GM19395 (cell line): ENCODE results near the gene ZBP1.

Experiments used
- ATAC-seq: cut with Tn5 transposase; IDR thresholded peaks from one replicate; pipeline ENCODE4 v1.9.1; 2021; ENCODE audit warnings: mild to moderate bottlenecking, moderate library complexity; ENCODE audit not compliant: unreplicated experiment

ZBP1 gene, protein sequence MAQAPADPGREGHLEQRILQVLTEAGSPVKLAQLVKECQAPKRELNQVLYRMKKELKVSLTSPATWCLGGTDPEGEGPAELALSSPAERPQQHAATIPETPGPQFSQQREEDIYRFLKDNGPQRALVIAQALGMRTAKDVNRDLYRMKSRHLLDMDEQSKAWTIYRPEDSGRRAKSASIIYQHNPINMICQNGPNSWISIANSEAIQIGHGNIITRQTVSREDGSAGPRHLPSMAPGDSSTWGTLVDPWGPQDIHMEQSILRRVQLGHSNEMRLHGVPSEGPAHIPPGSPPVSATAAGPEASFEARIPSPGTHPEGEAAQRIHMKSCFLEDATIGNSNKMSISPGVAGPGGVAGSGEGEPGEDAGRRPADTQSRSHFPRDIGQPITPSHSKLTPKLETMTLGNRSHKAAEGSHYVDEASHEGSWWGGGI

DNA sequence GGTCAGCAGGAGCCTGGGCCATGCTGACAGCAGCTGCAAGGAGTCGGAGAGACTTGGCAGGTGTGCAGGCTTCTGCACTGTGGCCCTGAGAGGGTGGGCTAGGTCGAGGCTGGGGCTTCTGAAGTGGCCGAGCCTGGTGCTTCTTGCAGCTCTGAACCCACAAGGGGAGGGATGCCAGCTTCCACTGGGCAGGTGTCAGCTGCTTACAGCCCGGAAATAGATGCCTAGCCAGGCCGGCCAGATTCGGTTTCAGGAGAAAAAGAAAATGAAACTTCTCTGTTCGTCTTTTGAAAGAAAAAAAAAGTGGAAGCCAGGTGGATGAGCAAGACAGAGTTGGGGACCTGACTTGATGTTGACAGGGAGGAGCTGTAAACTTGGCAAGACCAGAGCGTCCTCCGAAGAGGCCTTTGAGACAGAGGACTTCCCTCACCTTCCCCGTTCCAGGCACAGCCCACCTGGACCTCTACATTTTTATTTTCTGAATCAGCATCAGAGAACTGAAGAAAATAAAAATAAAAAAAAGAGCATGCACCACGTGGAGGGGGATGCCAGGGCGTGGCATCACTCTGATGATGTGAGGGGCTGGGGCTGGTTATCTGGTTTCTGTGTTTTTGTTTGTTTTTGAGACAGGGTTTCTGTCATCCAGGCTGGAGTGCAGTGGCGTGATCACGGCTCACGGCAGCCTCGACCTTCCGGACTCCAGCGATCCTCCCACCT lies at the start of gene ZBP1:
ZBP1 (minus strand) TSS at position 153 of the 717 bp plus-strand sequence; CDS start at position 22, 131 bp downstream.
- ATAC-seq = peak; percentile 56

DNA sequence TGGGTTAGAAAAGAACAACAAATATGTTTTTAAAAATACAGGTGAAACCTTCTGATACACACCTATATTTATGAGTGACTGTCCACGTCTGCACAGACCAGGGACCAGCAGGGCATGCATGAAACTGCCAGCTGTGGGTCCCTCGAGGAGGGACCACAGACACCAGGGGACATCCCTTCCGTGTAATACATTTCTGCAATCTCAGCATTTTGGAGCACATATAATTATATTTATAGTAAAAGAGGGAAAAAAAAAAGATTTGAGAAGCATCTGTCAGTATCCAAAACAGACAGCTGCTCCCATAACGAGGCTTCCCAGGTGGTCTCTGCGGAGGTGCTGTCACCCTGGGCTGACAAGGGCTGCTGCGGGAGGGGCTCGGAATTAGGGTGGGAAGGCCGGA lies 49.4 kb upstream of the ZBP1 start:
- no peak for ATAC-seq

DNA sequence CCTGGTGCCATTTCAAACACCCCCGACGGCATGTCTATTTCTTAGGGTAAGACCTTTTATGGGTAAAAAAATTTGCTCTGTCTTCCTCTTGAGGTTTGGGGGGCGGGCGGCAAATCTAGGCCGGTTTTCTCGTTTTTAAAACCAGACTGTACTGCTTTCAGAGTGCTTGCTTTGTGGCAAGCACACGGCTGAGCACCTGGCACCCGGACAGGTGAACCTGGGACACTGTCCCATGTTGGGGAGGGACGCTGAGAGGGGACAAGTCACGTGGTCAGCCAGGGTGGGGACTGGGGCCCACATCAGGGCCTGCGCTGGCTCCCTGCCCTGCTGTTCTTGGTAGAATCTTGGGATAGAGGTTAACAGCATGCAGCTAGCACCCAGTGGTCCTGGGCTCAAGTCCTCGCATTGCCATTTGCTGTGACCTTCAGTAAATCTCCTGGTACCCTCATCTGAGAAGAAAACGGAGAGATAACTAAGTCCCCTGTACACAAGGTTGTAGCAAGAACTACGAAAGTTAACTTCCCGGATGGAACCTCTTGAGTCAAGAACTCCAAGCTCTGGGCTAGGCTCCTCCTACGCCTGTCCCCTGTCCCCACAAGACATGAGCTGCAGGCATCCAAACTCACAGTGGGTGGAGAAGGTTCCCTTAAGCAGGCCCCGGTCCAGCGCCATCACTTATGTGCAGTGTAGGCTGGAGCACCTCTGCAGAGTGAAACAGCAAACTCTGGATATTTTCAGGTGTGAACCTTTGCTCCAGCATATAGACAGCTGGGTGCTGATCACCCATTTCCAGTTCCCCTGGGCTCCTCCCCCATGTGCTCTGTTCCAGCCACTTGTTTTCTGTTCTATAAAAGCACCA lies 47.9 kb upstream of the ZBP1 start:
- ATAC-seq = no peak

DNA sequence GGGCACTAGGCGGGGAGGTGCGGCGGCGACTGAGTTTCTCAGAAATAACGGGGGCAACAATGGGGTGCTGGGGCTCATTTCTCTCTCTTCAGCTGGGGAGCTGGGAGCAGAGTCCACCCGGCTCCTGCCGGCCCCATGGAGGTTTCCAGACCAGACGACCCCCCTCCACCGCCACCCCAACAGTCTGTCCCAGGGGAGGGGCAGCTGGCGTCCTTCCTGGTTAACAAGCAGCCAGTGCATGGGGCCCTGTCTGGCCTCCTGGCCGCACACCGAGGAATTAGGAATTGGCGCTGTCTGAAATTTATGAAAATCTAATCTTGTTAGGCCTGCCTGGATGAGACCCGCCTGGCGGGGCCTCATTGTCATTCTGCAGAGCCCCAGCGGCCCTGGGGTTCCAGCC lies 47.2 kb upstream of the ZBP1 start:
- ATAC-seq = no peak

DNA sequence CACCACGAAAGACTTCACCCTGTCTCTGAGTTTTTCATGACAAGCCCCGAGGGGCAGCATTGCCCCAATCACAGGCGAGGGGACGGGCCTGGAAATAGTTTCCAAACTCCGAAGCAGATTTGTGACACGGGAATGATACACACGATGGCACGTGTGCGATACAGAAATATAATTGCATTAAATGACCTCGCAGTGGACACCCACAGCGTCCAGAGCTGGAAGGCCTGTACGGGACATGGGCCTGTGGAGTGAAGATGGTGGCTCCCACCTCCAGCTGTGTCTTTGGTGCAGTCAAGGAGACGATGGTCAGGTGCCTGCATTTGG lies 46.6 kb upstream of the ZBP1 start:
- ATAC-seq = no peak

DNA sequence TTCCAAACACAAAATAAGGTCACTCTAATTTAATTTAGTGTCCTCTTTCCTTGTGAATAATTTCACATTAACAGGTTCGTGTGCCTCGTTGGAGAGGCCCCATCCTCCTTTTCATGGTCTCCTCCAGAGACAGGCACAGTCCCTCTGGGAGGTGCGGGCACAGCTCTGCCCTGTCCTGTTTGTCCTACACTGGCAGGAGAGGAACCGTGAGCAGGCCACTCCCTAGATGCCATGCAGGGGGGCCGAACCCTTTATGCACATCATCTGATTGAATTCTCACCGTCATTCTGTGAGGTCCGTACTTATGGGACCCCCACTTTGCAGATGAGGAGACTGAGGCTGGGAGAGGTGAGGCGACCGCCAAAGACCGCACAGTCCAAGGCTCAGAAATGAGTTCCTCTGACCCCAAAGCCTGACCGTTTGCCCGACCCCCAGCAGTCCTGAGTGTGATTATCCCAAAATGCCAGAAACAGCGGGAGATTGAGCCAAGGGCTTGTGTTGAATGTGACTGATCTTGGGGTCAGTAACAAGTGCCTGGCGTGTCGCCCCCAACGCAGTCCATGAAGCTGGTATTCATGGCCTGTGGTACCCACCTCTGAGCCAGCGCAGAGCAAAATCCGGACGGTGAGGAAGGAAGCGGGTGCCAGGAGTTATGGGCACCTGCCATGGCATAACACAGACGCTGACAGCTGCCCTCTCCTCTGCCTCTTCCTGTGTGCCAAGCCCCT lies 46.0 kb upstream of the ZBP1 start:
- no peak for ATAC-seq

DNA sequence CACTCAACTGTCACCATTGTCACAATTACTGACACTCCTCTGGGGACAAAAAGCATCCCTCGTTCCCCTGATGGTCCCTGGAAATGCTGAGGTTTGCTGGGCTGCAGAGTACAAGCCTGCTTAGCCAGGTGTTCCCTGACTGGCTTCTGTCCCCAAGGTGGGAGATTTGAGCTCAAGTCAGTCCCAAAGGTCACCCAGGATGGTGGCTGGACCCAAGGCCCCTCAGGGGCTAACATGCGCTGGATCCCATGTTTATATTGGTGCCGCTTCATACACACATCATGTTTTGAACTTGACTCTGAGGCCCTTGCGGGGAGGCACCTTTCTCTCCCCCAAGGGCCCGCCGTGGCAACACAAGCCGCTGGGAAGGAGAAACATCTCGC lies 45.4 kb upstream of the ZBP1 start:
- ATAC-seq = no peak

DNA sequence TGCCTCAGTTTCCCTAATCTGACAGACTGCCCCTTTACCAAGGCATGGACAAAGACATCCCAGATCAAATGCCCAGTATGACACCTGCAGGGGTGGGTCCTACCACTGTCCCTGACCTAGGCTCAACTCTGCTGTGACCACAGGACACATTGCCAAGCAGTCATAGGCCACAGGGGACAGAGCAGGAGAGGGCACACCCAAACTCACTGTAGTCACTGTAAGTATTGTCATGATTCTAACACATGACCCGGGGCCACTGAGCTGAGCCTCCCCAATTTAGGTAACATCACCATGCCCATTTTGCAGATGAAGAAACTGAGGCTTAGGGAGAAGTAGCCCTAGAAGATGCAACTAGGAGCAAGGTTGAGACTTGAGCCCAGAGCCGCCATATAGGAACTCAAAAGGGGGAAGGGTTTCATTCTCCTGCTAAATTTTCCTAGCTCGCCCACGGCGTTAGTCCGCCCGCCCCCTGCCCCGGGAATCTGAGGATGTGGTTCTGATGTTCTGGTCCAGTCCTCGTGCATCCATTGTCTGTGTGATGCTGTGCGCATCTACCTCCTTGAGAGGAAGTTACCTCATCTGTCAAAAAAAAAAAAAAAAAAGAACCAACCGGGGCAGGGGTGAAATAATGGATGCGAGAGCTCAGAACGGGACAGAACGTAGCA lies 44.8 kb upstream of the ZBP1 start:
- ATAC-seq = no peak

DNA sequence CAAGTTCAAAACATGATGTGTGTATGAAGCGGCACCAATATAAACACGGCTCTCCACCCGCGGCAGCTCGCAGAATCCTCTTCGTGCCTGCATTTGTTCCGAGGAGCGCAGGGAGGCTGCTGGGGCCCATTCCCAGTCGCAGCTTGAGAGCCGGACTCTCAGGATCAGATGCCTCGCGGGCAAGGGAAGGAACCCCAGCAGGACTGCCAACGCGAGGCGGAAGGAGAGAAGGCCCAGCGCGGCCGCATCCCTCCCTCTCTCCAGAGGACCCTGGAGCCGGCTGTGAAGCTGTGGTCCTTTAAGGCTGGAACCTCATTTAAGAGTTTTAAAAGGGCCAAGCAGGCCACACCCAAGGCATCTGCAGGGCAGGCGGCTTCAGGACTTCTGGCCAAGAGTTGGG lies 44.2 kb upstream of the ZBP1 start:
- no peak for ATAC-seq

DNA sequence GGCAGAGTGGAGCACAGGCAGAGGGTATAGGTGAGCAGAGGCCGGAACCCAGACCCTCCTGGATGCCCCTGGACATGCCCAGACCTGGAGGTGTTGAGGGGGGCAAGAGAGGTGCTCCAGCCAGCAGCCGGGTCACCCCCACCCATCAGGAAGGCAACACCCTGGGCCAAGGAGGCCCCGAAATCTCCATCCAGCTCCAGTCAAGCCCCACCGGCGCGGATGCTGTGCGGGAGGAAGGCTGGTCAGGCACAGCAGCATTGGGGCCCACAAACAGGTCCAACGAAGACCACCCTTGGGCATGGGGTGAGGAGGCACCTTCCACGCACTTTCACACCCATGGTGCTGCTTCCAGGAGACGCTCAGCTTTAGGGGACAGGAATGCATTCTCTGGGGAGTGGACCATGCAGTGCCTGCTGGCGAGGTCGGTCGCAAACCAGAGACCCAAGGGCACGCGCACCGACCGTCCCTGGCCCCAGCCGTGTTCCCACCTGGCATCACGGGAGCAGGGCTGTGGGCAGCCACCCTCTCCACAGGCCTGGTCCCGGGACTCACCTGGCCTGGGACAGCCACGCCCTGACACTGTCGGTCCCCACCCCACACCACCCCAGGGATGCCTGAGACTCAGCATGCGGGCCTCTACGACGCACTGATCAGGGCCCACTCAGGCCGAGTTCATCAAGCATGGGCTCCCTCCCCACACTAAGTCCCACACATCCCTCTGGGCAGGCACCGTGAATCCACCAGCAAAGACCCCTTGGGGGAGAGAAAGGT lies 43.6 kb upstream of the ZBP1 start:
- ATAC-seq = no peak

DNA sequence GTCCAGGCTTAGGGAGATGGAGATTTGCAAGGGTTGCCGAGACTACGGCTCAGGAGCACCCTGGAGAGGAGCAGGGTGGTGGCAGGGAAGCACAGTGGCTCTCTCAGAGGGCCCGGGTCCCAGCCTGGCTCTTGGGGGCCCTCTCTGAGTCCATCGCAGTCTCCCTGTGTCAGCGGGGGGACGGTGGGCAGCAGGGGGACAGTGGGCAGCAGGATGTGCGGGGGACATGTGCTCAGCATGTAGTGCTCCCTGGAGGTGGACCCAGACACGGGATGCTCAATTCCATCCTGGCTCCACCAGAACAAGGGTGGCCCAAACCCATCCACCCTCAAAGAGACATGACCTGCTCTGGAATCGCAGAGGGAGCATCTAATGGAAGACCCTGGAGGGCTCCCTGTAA lies 43.0 kb upstream of the ZBP1 start:
- no peak for ATAC-seq

DNA sequence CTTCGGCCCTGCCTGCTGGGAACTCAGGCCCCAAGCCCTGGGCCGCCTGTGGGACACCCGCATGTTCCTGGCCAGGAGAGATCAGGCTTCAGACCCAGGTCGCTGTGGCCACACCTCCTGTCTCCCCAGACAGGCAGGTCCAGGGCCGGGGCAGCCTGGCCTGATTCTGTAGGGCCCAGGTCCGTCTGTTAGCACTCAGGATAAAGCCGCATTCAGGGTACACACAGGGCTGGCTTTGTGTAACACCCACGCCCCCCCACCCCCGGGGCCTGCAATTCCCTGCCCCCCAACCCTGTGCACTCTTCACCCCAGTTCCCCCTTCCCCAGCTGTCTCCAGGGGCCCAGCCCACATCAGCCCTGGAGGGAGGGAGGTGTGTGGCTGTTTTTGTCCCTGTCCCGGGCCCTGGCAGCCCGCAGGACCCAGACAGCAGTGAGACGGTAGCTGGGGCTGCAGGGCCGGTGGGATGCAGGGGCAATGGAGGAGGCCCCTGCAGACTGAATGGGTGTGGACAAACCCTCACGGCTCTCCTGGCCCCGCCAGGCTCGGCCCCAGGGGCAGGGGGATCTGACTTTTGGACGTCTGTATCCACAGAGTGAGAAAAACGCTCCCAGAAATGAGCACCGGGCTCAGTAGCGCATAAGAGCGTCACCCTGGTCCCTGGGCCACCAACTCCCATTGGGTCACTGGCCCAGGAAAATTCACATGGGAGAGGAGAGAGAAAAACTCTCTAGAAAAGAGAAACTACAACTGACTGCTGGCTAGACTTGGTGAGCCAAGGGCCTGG lies 42.4 kb upstream of the ZBP1 start:
- ATAC-seq = no peak

DNA sequence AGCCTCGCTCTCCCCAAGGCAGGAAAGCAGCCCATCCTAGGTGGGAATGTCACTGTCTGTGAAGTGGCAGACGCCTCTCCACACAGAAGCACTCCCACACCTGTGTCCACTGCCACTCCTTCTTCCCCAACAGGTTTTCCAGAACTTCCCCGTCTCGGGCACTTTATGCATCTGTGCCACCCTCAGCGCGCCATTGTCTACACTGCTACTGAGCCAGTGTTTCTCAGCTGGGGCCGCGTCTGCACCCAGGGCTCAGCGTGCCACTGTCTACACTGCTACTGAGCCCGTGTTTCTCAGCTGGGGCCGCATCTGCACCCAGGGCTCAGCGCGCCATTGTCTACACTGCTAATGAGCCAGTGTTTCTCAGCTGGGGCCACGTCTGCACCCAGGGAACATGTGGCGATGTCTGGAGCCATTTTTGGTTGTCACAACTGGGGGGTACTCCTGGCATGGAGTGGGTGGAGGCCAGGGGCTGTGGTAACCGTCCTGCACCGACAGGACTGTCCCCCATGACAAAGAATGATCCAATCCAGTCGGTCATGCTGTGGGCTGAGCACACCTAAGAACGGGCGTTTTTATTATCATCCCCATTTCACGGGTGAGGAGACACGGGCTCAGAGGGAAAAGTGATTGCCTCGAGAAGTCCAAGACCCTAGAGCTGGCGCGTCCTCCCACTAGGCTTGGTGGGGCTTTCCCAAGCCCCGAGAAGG lies 41.7 kb upstream of the ZBP1 start:
- no peak for ATAC-seq

DNA sequence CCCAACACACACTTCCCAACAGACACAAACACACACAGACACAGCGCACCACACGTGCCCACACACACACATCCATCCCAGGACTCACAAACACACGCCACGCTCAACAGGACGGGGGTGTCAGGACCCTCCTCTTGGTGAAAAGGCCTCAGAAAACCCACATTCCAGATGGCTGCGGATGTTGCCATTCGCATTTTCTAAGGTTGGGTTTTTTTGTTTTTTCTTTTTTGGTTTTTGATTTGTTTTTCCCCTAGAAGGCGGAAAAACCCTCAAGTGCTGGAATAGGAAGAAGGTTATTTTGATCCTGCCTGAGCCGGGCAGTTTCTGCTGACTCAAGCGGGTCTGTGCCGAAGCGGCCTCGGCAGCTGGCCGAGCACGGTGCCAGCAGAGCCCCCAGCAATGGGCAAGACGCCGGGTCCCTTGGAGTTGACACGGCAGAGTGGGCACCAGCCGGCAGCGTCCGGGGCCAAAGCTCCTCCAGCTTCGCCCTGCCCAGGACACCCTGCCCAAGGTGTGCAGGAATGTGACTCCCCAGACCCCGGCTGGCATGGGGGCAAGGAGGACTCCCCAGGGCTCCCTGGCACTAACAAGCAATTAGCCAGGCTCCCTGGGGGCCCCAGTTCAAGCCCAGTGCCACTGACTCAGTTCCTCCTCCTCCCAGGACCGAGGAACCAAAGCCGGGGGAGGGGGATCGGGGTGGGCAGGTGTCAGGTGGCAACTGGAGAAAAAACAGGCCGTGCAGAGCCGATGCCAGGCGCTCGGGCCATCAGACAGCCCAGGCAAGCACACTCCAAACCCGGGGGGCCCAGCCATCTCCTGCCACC lies 40.9 kb upstream of the ZBP1 start:
- ATAC-seq = no peak

DNA sequence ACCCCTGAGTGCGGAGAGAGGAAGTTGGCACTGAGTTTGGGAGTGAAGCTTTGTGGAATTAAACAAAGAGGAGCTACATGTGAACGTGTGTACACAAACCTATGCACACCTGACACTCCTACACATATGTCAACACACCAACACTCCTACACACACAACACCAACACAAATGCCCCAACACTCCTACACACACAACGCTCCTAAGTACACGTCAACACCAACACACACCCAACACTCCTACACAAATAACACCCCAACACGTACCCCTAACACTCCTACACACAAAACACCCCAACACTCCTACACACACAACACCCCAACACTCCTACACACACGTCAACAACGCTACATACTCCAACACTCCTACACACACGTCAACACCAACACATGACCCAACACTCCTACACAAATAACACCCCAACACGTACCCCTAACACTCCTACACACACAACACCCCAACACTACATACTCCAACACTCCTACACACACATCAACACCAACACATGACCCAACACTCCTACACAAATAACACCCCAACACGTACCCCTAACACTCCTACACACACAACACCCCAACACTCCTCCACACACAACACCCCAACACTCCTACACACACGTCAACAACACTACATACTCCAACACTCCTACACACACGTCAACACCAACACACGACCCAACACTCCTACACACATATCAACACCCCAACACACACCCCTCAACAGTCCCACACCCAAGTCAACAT lies 40.1 kb upstream of the ZBP1 start:
- ATAC-seq = no peak

DNA sequence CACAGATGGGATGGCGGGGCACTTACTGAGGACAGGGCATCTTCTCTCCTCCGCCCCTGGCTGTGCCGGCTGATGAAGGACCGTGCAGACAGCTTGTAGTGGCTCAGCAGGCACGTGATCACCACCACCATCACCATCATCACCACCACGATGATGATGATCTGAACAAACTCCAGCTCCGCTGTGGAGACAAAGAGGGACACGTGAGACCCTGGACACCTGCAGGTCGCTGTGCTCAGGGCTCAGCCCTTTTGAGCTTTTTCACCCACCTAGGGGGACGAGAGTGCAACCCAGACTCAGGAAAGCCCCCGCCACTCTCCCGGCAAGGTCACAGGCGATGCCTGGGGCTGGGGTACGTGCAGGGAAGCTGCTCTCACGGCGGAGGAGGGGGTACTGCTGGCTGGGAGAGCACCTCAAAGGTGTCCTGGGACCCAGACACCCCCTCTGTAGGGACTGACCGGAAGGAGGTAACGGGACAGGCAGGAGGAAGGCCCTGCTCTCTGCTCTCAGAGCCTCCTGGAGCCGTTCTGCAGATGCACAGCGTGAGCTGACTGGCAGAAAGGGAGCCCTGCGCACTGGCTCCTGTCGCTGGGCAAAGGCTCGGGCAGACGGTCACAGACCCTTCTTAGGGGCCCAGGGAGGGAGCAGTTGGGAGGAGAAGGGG lies 39.4 kb upstream of the ZBP1 start:
- ATAC-seq = no peak
